GM13976 (cell line): ENCODE measurements around the gene ITGBL1.

Experiments
- DNase-seq: peaks from one replicate; pipeline ENCODE4 v3.0.0; 2012; ENCODE audit warnings: low spot score
- in situ Hi-C: fragments of 300-500 bp; cut with MboI; formaldehyde crosslinking; loops from one replicate; pipeline ENCODE4 v1.12.0; 2022; ENCODE audit warnings: low sequenced_read_pairs, mixed read lengths, inconsistent platforms; ENCODE audit not compliant: unreplicated experiment
- TF ChIP-seq, protein P1 (sequence below): IDR thresholded peaks from 2 replicates; pipeline ENCODE4 v1.5.1; 2012; ENCODE audit warnings: borderline replicate concordance, mild to moderate bottlenecking; ENCODE audit not compliant: insufficient read depth; ENCODE audit errors: extremely low read depth, missing control alignments, control extremely low read depth

ITGBL1 gene

DNA sequence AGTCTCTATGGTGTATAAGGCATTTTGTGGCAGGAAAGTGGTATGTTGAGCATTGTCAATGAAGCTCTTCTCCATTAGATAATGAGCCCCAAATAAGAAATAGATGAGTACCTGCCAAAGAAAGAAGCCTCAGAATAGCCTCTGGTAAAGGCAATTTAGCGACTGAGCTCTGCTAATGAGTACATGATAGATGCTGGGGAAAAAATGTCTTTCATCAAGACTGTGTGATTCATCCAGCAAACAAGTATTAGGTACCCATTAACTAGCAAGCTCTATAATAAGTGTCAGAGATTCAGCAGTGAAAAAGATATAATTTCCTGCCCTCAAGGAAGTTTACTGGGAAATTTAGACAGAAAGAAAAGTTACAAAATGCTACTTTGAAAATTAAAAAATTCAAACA is 294.6 kb downstream of the ITGBL1 start:
- TF ChIP-seq, protein P1, sequence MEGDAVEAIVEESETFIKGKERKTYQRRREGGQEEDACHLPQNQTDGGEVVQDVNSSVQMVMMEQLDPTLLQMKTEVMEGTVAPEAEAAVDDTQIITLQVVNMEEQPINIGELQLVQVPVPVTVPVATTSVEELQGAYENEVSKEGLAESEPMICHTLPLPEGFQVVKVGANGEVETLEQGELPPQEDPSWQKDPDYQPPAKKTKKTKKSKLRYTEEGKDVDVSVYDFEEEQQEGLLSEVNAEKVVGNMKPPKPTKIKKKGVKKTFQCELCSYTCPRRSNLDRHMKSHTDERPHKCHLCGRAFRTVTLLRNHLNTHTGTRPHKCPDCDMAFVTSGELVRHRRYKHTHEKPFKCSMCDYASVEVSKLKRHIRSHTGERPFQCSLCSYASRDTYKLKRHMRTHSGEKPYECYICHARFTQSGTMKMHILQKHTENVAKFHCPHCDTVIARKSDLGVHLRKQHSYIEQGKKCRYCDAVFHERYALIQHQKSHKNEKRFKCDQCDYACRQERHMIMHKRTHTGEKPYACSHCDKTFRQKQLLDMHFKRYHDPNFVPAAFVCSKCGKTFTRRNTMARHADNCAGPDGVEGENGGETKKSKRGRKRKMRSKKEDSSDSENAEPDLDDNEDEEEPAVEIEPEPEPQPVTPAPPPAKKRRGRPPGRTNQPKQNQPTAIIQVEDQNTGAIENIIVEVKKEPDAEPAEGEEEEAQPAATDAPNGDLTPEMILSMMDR, result no peak
- DNase-seq, result no peak
- in situ Hi-C loops, result no loop called here

DNA sequence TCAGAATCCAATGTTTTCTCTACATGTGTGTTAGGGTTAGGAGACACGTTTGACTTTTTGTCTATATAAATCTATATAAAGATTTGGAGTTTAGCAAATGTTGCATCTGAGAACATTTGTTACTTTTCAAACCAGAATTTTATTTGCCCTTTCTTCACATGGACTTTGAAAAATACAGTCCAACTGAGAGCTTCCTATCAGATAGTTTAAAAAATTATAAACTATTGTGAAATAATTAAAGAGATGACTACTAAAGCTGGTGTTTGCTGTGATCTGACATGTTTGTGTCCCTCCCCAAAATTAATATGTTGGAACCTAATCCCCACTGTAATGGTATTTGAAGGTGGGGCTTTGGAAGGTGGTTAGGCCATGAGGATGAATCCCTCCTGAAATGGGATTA is 297.1 kb downstream of the ITGBL1 start:
- TF ChIP-seq, protein P1, result no peak
- in situ Hi-C loops, result no loop called here
- DNase-seq, result no peak

DNA sequence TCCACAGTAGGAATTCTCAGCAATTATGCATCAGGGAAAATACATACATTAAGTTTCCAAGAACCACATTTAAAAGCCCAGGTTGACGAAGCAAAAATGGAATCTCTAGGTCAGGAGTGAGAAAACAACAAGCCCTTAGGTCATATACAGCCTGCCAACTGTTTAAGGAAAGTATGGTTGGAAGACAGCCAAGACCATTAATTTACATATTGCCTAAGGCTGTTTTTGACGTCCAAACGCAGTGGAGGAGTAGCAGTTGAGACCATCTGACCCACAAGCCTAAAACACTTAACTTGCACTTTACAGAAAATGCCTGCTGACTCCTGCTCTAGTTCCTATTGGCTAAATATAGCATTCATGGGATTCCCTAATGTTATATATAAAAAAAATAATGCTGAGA is 299.0 kb downstream of the ITGBL1 start:
- DNase-seq, result no peak
- TF ChIP-seq, protein P1, result no peak
- in situ Hi-C loops, result loop anchor here (10.0 to 25.0 kb wide), 2 partner anchors 237 to 589 kb away; no protein-coding TSS in a partner anchor

DNA sequence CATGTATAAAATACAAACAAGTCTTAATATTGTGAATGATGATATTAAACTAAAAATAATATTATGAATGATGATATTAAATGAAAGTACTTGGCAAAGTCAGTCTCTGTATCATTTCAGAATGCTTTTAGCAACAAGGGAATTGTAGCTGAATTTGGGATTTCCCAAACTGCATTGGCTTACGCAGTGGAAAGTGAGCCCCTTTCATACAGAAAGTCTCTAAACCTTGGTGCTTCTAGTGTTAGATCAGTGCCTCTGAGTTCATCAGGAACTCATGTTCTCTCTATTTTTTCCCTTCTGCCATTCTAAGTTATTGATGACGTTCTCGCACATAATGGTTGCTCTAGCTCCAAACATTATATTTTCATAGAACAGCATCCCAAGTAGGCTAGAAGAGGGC is 300.0 kb downstream of the ITGBL1 start:
- no peak for DNase-seq
- TF ChIP-seq, protein P1, result no peak
- in situ Hi-C loops, result loop anchor here (10.0 to 25.0 kb wide), 2 partner anchors 238 to 590 kb away; no protein-coding TSS in a partner anchor

DNA sequence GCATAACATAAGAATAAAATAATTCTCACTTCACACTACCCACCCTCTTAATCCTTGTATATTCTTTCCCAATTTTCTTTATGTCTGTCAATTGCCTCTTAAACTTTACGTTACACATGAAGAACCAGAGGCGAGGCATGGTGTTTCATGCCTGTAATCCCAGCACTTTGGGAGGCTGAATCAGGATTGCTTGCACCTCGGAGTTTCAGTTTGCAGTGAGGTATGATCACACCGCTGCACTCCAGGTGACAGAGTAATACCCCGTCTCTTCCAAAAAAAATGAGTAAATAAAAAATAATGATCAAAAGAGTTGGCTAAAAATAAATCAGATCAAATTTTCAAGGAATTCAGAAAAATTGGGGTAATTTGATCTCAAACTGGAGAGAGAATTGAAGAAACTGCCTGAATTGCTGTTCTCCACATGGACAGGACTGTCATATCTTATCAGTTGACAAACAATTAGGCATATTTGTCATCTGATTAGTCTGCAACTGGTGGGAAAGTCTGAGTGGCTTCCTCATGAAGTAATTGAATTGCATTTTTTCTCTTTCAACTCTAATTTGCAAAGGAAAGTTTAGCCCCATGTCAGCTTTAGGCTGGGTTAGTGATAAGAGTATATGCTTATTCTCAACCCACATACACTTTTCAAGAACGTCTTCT is 302.9 kb downstream of the ITGBL1 start:
- no peak for DNase-seq
- in situ Hi-C loops, result loop anchor here (10.0 to 25.0 kb wide), 2 partner anchors 241 to 593 kb away; no protein-coding TSS in a partner anchor
- TF ChIP-seq, protein P1, result no peak

DNA sequence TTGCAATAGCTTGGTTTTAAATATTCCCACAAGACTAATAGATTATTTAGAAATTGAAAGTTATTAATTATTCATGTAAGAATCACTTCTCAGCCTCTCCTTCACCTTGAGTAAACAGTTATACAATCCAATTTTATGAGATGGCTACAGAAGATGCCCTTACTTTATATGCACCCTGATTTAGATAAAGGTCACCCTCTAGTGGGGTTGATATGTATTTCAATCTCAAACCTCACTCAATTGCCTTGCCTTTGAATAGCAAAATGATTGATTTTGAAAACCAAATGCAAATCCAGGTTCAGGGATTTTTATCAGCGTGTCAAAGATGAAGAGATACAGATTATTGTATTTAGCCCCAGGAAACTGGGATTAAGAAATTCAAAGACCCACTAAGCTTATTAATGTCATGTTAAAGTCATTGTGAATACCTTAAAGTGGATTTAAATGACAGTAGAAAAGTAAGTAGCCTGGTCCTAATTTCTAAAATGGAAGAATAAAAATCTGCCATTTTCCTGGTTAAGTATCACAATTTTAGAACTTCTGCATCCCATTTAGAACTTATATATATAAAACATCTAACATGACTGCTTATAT is 305.1 kb downstream of the ITGBL1 start:
- DNase-seq, result peak; percentile 17
- TF ChIP-seq, protein P1, result peak; percentile 26
- in situ Hi-C loops, result loop anchor here (10.0 to 25.0 kb wide), 2 partner anchors 243 to 595 kb away; no protein-coding TSS in a partner anchor

DNA sequence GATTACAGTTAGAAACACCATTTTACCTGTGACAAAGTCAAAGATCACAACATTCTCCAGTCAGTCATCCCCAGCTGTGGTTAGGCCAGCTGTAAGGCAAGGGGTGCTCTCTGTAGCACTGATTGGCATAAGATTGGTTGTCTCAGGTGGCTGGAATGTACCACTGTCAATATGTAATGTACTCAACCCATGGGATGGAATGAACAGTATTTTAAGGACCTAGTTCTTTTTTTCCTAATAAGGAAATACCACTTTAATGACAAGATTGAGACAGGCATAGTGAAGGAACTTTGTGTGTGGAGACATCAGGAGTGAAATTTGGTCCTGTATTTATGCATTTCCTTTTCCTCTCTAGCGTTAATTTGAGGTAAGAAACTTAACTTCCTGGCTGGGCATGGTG is 310.7 kb downstream of the ITGBL1 start:
- DNase-seq, result no peak
- in situ Hi-C loops, result loop anchor here (25.0 kb wide), 1 partner anchor 601 kb away; no protein-coding TSS in a partner anchor
- TF ChIP-seq, protein P1, result no peak
